Endodermal cell (in vitro differentiated cells): Measurements from ENCODE around the gene MMP1. TPM values are rescaled to one million over a fixed set of nuclear protein-coding genes. Genes with fewer than 3 reads are reported as not detected.
A peak's percentile ranks its signal among the peaks of the same experiment; 100 is the strongest.

ENCODE experiments used
- DNase-seq: peaks from one replicate; pipeline ENCODE4 v3.0.0-alpha.2; 2017
- H3K27ac ChIP-seq: 2 replicates; pipeline ENCODE4 v1.5.1; 2013; ENCODE audit warnings: mild to moderate bottlenecking, low read depth, low read length, moderate library complexity
- H3K27me3 ChIP-seq: 2 replicates; pipeline ENCODE4 v1.6.1; 2013; ENCODE audit warnings: mild to moderate bottlenecking, low read length, moderate library complexity; ENCODE audit not compliant: insufficient read depth, control insufficient read depth, poor library complexity, severe bottlenecking
- H3K36me3 ChIP-seq: 2 replicates; pipeline ENCODE4 v1.7.0; 2013; ENCODE audit warnings: mild to moderate bottlenecking, low read length, moderate library complexity; ENCODE audit not compliant: control insufficient read depth, insufficient read depth
- H3K4me1 ChIP-seq: one replicate; pipeline ENCODE4 v1.7.0; 2013; ENCODE audit warnings: low read length; ENCODE audit not compliant: control insufficient read depth, insufficient read depth
- H3K4me3 ChIP-seq: 2 replicates; pipeline ENCODE4 v1.5.1; 2013; ENCODE audit warnings: mild to moderate bottlenecking, low read length, moderate library complexity
- H3K9ac ChIP-seq: 2 replicates; pipeline ENCODE4 v1.6.1; 2013; ENCODE audit warnings: mild to moderate bottlenecking, low read length, moderate library complexity; ENCODE audit not compliant: poor library complexity, severe bottlenecking; ENCODE audit errors: extremely low read depth
- H3K9me3 ChIP-seq: 2 replicates; pipeline ENCODE4 v1.6.1; 2013; ENCODE audit warnings: mild to moderate bottlenecking, low read length, moderate library complexity; ENCODE audit not compliant: control insufficient read depth
- H3K27ac Mint-ChIP-seq: 2 replicates; pipeline ENCODE4 v1.8.0; 2020; ENCODE audit warnings: mixed read lengths
- H3K27me3 Mint-ChIP-seq: 2 replicates; pipeline ENCODE4 v1.8.0; 2021; ENCODE audit warnings: mild to moderate bottlenecking, mixed read lengths; ENCODE audit not compliant: insufficient read depth
- H3K36me3 Mint-ChIP-seq: 2 replicates; pipeline ENCODE4 v1.8.0; 2020; ENCODE audit warnings: low read depth, mixed read lengths
- H3K4me1 Mint-ChIP-seq: 2 replicates; pipeline ENCODE4 v1.8.0; 2020; ENCODE audit warnings: mixed read lengths
- H3K4me3 Mint-ChIP-seq: 2 replicates; pipeline ENCODE4 v1.8.0; 2020; ENCODE audit warnings: mild to moderate bottlenecking, moderate library complexity, mixed read lengths
- H3K9me3 Mint-ChIP-seq: 2 replicates; pipeline ENCODE4 v1.8.0; 2020; ENCODE audit warnings: mild to moderate bottlenecking, mixed read lengths
- WGBS, 2 experiments: methylation state at CpG; one replicate each; pipeline versions ENCODE4 v1.1.5 to v1.1.7; 2013; ENCODE audit warnings: missing lambda C conversion rate in 2 of 2, mixed read lengths in 1 of 2; ENCODE audit not compliant: insufficient coverage in 1 of 2, insufficient read length in 1 of 2; 5-methylcytosine and 5-hydroxymethylcytosine counted together
- total RNA-seq, 2 donors: library from RNA; stranded (reverse); fragmentation: NEBNext Ultra II Directional in 1 of 2; extraction: Animal tissue kit (Norgen Biotek cat#: 25700) in 1 of 2; gene quantifications; 2 replicates in 1 of 2; 3 replicates in 1 of 2; pipeline ENCODE4 v1.2.1, GENCODE V29; 2021
- TF ChIP-seq, protein P1 (sequence below): fragments of 200-600 bp; sonication (generic); conservative IDR thresholded peaks from 2 replicates; pipeline ENCODE4 v1.5.0; 2021; ENCODE audit warnings: antibody characterized with exemption, mild to moderate bottlenecking

The MMP1 gene
- total RNA-seq, 2 donors from 2014 or later: not detected

DNA sequence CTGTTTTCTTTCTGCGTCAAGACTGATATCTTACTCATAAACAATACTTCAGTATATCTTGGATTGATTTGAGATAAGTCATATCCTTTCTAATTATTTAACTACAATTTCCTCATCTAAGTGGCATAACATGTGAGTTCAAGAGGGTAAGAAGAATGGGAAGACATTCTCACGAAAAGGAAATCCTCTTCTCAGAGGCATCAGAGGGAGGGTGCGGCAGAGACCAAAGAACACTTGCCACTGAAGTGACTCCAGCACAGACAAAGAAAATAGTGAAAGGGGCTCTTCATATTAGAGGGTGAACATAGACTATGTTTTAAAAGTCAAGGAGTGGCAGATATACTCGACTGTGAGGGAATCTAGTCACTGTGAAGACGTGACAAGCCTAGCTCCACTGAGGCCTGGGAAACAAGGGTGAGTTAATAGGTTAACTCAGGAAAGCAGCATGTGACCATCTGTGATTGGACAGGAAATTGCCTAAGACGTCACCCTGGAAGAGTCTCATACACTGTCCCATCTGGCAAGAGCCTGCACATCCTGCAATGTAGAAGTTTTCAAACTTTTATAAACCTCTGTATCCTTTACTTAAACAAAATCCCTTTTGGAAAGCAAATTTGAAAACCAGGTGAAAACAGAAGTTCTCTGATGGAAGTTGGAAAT, 1.9 kb upstream of the MMP1 start:
- H3K9me3 Mint-ChIP-seq: no peaks in the 10 kb centered on the region
- TF ChIP-seq, protein P1, sequence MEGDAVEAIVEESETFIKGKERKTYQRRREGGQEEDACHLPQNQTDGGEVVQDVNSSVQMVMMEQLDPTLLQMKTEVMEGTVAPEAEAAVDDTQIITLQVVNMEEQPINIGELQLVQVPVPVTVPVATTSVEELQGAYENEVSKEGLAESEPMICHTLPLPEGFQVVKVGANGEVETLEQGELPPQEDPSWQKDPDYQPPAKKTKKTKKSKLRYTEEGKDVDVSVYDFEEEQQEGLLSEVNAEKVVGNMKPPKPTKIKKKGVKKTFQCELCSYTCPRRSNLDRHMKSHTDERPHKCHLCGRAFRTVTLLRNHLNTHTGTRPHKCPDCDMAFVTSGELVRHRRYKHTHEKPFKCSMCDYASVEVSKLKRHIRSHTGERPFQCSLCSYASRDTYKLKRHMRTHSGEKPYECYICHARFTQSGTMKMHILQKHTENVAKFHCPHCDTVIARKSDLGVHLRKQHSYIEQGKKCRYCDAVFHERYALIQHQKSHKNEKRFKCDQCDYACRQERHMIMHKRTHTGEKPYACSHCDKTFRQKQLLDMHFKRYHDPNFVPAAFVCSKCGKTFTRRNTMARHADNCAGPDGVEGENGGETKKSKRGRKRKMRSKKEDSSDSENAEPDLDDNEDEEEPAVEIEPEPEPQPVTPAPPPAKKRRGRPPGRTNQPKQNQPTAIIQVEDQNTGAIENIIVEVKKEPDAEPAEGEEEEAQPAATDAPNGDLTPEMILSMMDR: no peak
- H3K36me3 Mint-ChIP-seq: no peaks in the 10 kb centered on the region
- H3K9me3 ChIP-seq: no peaks in the 10 kb centered on the region
- H3K4me1 Mint-ChIP-seq: no peaks in the 10 kb centered on the region
- no peaks in the 10 kb centered on the region for H3K27me3 ChIP-seq
- H3K27ac ChIP-seq: no peak overlapping the region
- 82 to 89% methylated on average over 5 to 6 of the region's 6 CpGs for WGBS, 2 experiments
- peak overlapping the region; percentile 16 for H3K27ac Mint-ChIP-seq
- H3K4me3 ChIP-seq: no peak overlapping the region
- no peaks in the 10 kb centered on the region for H3K4me1 ChIP-seq
- no peaks in the 10 kb centered on the region for H3K36me3 ChIP-seq
- H3K9ac ChIP-seq: no peak overlapping the region
- no peak overlapping the region for H3K4me3 Mint-ChIP-seq
- DNase-seq: no peak
- no peaks in the 10 kb centered on the region for H3K27me3 Mint-ChIP-seq

DNA sequence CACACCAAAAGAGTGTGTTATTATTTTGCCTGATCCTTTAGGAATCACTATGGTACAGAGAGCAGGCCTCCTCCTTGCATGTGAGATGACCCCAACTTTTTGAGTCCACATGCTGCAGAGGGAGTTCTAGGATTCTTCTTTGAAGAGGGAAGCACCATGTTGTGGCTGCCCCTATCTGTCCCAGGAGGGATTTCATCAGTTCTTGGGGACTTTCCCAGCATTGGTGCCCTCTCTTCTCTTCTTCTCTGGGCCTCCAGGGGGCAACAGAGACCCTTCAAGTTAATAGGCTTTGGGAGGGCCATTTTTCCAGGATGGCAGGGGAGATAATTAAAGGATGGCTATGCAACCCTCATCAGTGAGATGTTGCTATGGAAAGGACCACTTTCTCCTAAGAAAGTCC, 3.6 kb downstream of the MMP1 start:
- Histone ChIP-seq H3K27me3 (no peaks in the 10 kb centered on the region), H3K4me3 (no peak overlapping the region), H3K36me3 (no peaks in the 10 kb centered on the region), H3K4me1 (no peaks in the 10 kb centered on the region), H3K9me3 (no peaks in the 10 kb centered on the region), H3K9ac (no peak overlapping the region), H3K27ac (no peak overlapping the region)
- H3K27ac Mint-ChIP-seq: no peak overlapping the region
- peaks cover 5% of the 10 kb centered on the region for H3K4me1 Mint-ChIP-seq
- peak; percentile 87 for DNase-seq
- H3K36me3 Mint-ChIP-seq: no peaks in the 10 kb centered on the region
- TF ChIP-seq, protein P1: peak; percentile 84
- H3K27me3 Mint-ChIP-seq: no peaks in the 10 kb centered on the region
- H3K9me3 Mint-ChIP-seq: no peaks in the 10 kb centered on the region
- H3K4me3 Mint-ChIP-seq: no peak overlapping the region

DNA sequence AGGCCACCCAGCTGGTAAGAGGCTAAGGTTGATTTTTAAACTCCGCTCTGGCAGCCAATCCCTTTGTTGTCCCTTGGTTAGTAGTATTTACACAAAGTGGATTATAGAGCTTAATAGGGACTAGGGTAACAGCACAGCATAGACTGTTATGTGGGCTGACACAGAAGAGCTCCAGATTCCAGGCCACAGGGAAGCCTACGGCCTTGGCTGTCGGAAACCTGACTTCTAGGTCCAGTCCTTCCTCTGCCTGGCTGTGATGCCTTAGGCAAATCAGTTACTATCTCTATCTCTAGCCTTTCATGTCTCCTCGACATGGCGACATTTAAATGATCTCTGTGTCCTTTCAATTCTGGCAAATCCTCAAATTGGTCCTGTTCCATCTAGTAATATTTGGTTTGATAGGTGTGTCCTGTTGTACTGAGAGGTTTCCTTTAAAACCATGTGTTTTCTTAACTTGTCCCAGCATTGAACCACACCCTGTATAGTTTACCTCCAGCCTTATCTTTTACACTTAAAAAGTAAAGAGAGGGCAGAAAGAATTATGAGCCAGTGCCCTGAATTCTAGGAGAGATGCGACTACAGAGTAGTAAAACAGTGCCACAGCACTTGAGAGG, 4.2 kb downstream of the MMP1 start:
- 95 to 100% methylated on average over 5 to 6 of the region's 6 CpGs for WGBS, 2 experiments
- no peak overlapping the region for H3K27ac Mint-ChIP-seq
- TF ChIP-seq, protein P1: no peak

More for the DNA sequence above, 4.2 kb downstream of the MMP1 start:
- H3K4me3 ChIP-seq: no peak overlapping the region
- no peaks in the 10 kb centered on the region for H3K36me3 ChIP-seq
- Mint-ChIP-seq H3K4me3 (no peak overlapping the region), H3K4me1 (peaks cover 5% of the 10 kb centered on the region), H3K36me3 (no peaks in the 10 kb centered on the region), H3K9me3 (no peaks in the 10 kb centered on the region), H3K27me3 (no peaks in the 10 kb centered on the region)
- no peak for DNase-seq
- H3K27ac ChIP-seq: no peak overlapping the region
- no peaks in the 10 kb centered on the region for H3K4me1 ChIP-seq
- no peak overlapping the region for H3K9ac ChIP-seq
- no peaks in the 10 kb centered on the region for H3K27me3 ChIP-seq
- no peaks in the 10 kb centered on the region for H3K9me3 ChIP-seq
